Measurements from ENCODE around the gene FAM229A. TPM values are rescaled to one million over a fixed set of nuclear protein-coding genes. Genes with fewer than 3 reads are reported as not detected.
"Not testable (repeated sequence)": the region's sequence is repeated elsewhere in the genome, so short reads cannot be mapped to it uniquely, and the experiment has no call there.

The FAM229A gene
- polyA plus RNA-seq, 3 donors: 3.0 to 4.3 (median 4.1) TPM

DNA sequence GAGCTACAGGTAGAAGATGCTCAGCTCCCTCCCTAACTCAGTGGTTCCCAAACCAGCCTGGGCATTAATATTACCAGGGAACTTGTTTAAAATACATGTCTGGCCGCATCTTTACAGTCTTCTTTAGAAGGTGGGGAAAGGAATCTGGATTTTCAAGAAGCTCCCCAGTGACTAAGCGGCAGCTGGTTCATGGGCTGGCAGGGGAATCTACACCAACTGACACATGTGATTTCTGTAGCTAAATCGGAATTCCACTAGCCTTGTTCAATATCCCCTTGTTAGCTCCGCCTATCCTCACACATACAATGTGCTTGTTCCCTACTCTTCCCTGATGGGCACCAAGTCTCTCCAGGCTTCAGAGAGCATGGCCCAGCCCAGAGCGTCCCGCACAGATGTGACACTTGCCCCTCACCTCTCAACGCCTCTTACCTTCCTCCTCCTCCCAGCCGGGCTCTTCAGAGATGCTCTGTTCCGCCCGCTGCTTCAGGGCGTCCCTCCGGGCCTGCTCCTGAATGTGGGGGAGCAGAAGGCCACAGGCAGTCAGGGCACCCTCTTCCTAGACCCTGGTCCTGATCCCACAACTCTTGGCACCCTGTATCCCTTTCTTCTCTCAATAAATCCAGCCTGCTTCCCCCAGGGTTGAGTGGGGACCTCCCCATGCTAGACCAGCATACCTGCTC lies 15.4 kb upstream of the FAM229A start:
- no peak for DNase-seq (ENCODE audit: low read depth in 3 of 3, low spot score in 2 of 3)

- DNase-seq (ENCODE audit: low read depth in 3 of 3, low spot score in 2 of 3): no peak
Observed at GRCh38 chr1:32376199-32376598, 13.9 kb upstream of the FAM229A start.

GRCh38 chr1:32373996-32374592 lies 11.8 kb upstream of the FAM229A start:
- no peak for DNase-seq (ENCODE audit: low read depth in 3 of 3, low spot score in 2 of 3)

GRCh38 chr1:32372149-32372756 lies 10.0 kb upstream of the FAM229A start:
- no peak for DNase-seq (ENCODE audit: low read depth in 3 of 3, low spot score in 2 of 3)

- DNase-seq (ENCODE audit: low read depth in 3 of 3, low spot score in 2 of 3): no peak
Observed at GRCh38 chr1:32367912-32368635, 5.8 kb upstream of the FAM229A start.

DNA sequence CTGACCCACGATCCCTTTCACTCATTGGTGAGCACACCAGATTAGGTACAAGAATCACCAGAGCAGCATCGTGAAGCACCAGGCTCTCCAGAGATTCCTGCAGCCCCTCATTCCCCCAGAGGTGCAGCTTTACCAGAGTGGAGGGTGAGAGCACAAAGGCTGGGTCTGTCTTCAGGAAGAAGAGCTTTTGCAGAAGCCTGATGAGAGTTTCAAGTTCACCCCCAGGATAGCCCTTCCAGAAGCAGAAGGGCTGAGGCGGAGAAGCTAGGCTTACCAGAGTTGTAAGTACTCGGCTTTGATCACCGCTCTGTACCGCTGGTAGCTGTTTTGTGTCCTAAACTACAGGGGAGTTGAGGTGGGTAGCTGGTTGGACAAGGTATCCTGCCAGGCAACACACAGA lies 3.2 kb upstream of the FAM229A start:
- DNase-seq (ENCODE audit: low read depth in 3 of 3, low spot score in 2 of 3): no peak

DNA sequence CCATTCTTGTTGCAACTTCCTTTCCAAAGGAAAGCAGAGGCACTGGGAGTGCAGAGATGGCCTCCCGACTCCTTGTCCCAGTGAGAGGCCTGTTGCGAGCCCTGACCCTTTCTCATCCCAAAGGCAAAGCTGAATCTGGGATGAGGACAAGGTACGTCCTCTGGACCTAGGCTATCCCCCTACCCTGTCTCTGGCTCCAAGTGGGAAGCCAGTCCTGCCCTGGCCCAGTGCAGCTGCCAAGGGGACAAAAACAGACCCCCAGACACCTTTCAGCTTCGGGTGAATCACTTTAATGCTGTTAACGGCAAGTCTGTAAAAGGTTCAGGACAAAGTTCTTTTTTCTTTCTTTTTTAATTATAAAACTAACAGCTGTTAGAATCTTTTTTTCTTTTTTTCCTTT lies 2.6 kb upstream of the FAM229A start:
- no peak for DNase-seq (ENCODE audit: low read depth in 3 of 3, low spot score in 2 of 3)

- no peak for DNase-seq (ENCODE audit: low read depth in 3 of 3, low spot score in 2 of 3)
Observed at GRCh38 chr1:32363713-32364112, 1.4 kb upstream of the FAM229A start.

DNA sequence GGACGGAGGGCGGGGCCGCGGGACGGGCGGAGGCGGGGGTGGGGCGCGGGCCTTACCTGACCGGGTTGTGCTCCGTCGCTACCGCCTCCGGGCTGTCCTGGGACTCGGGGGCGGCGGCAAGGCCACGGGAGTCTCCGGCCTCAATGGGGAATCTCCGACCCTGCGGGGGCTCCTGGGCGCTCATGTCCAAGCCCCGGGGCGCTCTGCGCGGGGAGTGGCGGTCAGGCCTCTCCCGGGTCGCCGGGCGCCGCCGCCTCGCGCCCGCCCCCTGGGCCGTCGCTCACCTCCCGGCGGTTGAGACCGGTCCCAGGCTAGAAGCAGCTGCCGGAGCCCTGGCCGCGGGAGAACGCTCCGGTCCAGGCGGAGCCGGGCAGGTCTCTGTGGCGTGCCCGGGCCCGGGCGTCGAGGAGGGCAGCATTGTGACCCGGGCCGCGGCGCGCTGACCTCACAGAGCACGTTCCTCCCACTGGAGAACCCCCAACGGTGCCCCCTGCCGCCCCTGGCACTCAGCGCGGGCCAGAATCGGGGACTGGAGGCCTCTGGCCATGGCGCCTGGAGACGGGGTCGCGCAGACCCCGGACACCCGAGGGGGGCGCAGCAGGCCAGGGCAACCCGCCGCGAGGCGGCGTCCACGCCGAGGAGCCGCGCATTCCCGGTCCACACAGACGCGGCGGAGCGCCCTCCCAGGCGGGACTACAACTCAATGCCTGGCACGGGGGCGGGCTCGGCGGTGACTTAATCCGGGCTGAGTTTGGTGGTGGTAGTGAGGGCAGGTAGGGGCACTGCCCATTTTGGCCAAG lies 411 bp downstream of the FAM229A start:
- DNase-seq (ENCODE audit: low read depth in 3 of 3, low spot score in 2 of 3): no peak

DNA sequence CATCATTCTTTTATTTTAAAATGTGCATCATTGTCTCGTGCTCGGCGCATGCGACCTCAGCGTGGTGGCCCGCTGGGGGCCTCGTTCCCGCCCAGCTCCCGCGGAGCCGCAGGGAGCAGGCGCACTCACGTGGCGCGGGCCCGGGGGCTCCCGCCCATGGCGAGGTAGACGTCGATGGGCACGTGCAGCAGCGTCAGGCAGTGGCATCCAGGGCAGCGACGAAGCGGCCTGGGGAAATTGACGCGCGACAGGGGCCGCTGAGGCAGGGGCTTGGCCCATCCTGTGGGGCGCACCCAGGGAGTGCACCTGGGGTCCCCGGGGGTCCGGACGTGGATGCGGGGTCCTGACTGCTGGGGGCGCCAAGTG lies 994 bp downstream of the FAM229A start:
- no peak for DNase-seq (ENCODE audit: low read depth in 3 of 3, low spot score in 2 of 3)

- no peak for DNase-seq (ENCODE audit: low read depth in 3 of 3, low spot score in 2 of 3)
Observed at GRCh38 chr1:32358435-32358834, 3.9 kb downstream of the FAM229A start.

DNA sequence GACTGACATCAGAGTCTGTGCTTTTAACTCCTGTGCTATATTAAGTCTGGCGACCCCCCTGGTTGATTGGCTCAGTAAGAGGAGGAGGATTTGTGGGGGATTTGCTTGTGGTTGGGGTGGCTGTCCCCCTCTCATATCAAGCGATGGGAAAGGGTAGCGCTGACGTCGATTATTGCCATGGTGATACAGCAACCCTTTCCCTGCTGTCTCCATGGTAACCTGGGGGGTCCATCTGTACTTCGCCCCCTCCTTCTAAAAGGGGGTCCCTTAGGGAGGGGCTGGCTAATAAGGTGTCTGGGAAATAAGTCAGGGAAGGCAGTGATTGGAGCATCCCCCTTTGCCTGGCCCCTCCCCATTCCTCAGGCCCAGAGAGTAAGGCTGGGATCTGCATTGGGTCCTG lies 4.7 kb downstream of the FAM229A start:
- no peak for DNase-seq (ENCODE audit: low read depth in 3 of 3, low spot score in 2 of 3)

DNA sequence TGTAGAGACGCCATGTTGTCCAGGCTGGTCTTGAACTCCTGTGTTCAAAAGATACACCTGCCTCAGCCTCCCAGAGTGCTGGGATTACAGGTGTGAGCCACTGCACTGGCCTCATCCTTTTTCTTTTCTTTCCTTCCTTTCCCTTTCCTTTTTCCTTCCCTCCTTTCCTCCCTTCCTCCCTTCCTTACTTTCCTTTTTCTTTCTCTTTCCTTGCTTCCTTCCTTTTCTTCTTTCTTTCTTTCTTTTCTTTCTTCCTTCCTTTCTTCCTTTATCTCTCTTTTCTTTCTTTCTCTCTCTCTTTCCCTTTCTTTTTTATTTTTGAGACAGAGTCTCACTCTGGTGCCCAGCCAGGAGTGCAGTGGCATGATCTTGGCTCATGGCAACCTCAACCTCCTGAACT lies 5.8 kb downstream of the FAM229A start:
- DNase-seq (ENCODE audit: low read depth in 3 of 3, low spot score in 2 of 3): no peak

- DNase-seq (ENCODE audit: low read depth in 3 of 3, low spot score in 2 of 3): not testable (repeated sequence)
Observed at GRCh38 chr1:32355778-32356177, 6.5 kb downstream of the FAM229A start.

DNA sequence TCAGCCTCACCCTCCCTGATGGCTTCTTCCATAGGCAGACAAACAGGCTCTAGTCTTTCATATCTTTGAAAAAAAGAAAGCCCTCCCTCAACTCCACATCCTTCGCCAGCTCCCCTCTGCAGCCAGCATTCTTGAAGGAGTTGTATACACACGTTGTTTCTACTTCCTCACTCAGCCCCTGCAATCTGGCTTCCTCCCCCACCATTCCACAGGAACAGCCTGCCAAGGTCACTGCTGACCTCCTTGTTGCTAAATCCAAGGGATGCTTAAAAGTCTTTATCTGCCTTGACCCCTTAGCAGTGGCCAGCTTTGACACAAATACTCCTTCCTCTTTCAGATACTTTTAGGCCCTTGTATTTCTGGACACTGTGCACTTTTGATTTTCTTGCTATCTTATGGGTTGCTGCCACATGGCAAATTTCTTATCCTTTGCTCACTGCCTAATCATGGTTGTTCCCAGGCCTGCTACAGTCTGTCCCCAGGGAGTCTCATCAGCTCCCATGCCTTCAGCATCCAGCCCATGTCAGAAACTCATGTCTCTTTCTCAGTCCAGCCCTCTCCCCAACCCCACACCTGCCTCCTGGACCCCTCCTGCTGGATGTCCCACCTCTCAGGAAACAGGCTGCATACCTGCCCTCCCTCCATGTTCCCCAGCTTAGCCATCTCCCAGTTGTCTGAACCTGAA lies 8.3 kb downstream of the FAM229A start:
- DNase-seq (ENCODE audit: low read depth in 3 of 3, low spot score in 2 of 3): no peak

DNA sequence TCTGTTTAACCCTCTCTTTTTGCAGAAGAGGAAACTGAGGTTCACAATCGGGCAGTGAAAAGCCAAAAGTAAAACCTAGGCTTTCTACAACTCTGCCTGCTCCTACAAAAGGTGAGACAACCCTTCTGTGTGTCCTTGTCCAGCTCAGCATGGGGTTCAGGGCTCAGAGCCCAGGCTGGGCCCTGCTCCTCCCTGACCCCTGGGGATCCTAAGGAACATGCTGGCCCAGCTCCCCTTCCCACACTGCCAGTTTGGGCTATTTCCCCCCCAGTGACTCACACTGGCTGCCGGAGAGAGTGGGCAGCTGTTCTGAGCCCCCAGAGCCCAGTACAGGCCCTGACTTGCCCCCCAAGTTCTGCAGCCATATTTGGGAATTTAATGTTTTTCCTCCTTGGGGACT lies 8.9 kb downstream of the FAM229A start:
- no peak for DNase-seq (ENCODE audit: low read depth in 3 of 3, low spot score in 2 of 3)

- no peak for DNase-seq (ENCODE audit: low read depth in 3 of 3, low spot score in 2 of 3)
Observed at GRCh38 chr1:32352831-32353383, 9.4 kb downstream of the FAM229A start.

- no peak for DNase-seq (ENCODE audit: low read depth in 3 of 3, low spot score in 2 of 3)
Observed at GRCh38 chr1:32352239-32352745, 10.0 kb downstream of the FAM229A start.

- DNase-seq (ENCODE audit: low read depth in 3 of 3, low spot score in 2 of 3): peak; percentile 78 to 92 (median 85)
Observed at GRCh38 chr1:32351399-32352238, 10.7 kb downstream of the FAM229A start.

All from right renal cortex interstitium (tissue), 3 donors.